ENCODE measurements around the gene AGAP2. TPM values are rescaled to one million over a fixed set of nuclear protein-coding genes. Genes with fewer than 3 reads are reported as not detected.
A peak's percentile ranks its signal among the peaks of the same experiment; 100 is the strongest.

AGAP2 gene
- total and polyA plus RNA-seq, 9 of the 15 experiments (the other 6 are each of a cell fraction or from before 2014, with no cell fraction given), result 0.04 to 0.77 (median 0.28) TPM; not detected in 1

- TF ChIP-seq ZBTB43 (CRISPR knock-in tag; IDR thresholded peaks at IDR 0.05) (peak; percentile 30; the same call in 1 of the 2 replicates), SNRNP70 (optimal IDR thresholded peaks at IDR 0.05; ENCODE audit: low read depth, low read length) (no peak), USF1 (CRISPR knock-in tag; IDR thresholded peaks at IDR 0.05) (peak; percentile 99), CREB3L1 (IDR thresholded peaks at IDR 0.05; ENCODE audit: borderline replicate concordance, low read depth) (peak; percentile 78; the same call in 1 of the 2 replicates), TRIM25 (IDR thresholded peaks at IDR 0.05; ENCODE audit: borderline replicate concordance) (peak; percentile 77; the same call in 1 of the 2 replicates), MNT (conservative IDR thresholded peaks at IDR 0.05) (peak; percentile 100), POU5F1 (IDR thresholded peaks at IDR 0.05; ENCODE audit: borderline replicate concordance, low read depth, low read length, partially characterized antibody) (peak; percentile 14), PKNOX1 (IDR thresholded peaks at IDR 0.05) (peak; percentile 84), BMI1 (IDR thresholded peaks at IDR 0.05; ENCODE audit: low read length) (peak; percentile 94), E2F4 (CRISPR knock-in tag; IDR thresholded peaks at IDR 0.05; ENCODE audit: low read depth) (peak; percentile 84), FOXK1 (CRISPR knock-in tag; IDR thresholded peaks at IDR 0.05; ENCODE audit: borderline replicate concordance) (no peak; the same call in 1 of the 2 replicates), ZNF511 (CRISPR knock-in tag; IDR thresholded peaks at IDR 0.05) (peak; percentile 85), CSDE1 (IDR thresholded peaks at IDR 0.05) (no peak), E2F3 (CRISPR knock-in tag; IDR thresholded peaks at IDR 0.05) (peak; percentile 83)
Measured at GRCh38 chr12:57751788-57752667, 13.5 kb upstream of the AGAP2 start, which contains the start of gene CDK4 (continued).
